Measurements from ENCODE around the gene NPAS4.
A peak's percentile ranks its signal among the peaks of the same experiment; 100 is the strongest.
"Not testable (repeated sequence)": the region's sequence is repeated elsewhere in the genome, so short reads cannot be mapped to it uniquely, and the experiment has no call there.

Gene NPAS4

GRCh38 chr11:66457826-66458225 lies 37.0 kb downstream of the NPAS4 start:
- DNase-seq, result no peak

- DNase-seq, result no peak
These were observed 38.4 kb downstream of the NPAS4 start for GRCh38 chr11:66459138-66459778.

- no peak for DNase-seq
These were observed 41.2 kb downstream of the NPAS4 start for GRCh38 chr11:66462010-66462409.

GRCh38 chr11:66462911-66463310 lies 42.1 kb downstream of the NPAS4 start:
- DNase-seq, result no peak

GRCh38 chr11:66464116-66464515 lies 43.3 kb downstream of the NPAS4 start:
- DNase-seq, result not testable (repeated sequence)

DNA sequence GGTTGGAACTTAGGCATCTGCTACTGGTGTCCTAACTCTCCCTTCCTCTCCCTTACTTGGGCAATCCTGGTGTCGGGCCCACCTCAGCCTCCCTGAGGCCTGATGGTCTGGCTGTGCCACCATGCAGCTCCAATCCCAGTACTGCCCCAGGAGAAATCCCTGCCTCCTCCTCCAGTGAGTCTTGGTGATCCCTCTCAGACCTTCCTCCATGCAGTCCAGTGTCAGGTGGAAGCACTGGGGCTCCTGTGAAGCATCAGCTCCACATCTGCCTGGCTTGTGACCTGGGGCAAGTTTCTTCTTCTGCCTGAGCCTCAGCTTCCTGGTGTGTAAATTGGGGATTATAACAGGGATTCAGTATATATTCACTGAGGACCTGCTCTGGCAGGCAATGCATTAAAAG lies 44.1 kb downstream of the NPAS4 start:
- no peak for DNase-seq

GRCh38 chr11:66465373-66466224 lies 44.8 kb downstream of the NPAS4 start:
- DNase-seq, result no peak

DNA sequence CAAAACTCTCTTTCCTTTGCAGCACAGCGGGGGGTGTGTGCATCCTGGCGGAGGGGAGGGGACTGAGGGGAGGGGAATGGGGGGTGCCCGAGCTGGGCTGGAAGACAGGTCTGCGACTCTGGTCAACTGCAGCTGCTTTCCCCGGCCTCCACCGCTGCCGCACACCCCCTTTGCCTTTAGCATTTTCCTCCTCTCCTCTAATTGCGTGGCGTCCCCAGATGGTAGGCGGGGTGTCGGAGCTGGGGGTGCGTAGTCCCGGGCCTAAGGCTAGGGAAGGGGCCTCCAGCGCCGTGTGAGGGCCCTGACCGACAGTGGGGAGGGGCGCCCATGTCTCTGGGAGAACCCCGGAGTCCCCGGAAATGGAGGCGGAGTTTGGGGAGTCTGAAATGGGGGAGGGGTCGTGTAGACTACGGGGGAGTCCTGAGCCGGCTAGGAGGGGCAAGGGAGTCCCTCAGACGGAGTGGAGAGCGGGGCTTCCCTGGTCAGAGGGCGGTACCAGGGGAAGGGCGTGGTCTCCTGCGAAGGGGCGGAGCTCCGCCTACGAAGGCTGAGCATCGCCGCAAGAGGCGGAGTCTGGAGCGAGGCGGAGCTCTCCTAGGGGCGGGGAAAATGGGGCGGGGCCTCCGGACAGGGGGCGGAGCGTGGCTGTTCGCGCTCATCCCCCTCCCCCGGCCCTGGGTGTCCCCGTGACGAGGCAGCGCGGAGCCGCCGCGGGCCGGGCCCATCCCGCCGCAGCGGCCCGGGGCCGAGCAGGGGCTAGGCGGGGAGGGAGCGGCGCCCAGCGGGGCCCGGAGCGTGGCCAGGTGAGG lies 45.6 kb downstream of the NPAS4 start, which contains the start of gene PELI3:
TSS of gene PELI3 (plus strand) at position 681 of the 809 bp plus-strand sequence. CDS start 1,224 bp downstream, outside the sequence.
- peak; percentile 96 for DNase-seq

DNA sequence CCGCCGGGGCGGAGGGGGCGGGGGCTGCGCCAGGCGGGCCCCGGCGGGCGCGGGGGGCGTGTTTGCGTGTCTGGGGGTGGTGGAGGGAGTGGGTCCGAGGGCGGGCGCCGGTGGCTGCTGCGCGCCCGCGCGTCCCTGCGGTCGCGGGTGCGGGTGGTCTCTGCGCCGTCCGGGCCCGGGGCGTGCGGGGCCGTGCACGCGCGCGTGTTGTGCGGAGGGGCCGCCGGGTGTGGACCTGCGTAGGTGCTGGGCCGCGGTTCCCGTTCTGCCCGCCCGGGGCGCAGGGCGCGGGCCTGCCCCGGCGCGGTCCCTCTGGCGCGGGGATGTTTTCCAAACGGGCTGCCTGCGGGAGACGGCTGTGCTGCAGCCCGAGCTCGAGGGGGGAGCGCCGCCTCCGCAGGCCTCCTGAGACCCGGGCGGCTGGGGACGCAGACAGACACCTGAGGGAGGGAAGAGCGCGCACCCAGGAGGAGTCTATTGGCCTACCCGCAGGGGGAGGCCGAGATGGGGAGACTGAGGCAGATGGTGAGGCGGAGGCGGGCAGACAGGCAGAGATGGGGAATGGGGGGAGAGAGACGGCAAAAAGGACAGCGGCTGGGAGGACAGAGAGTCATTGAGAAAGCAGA lies 46.3 kb downstream of the NPAS4 start:
- no peak for DNase-seq

DNA sequence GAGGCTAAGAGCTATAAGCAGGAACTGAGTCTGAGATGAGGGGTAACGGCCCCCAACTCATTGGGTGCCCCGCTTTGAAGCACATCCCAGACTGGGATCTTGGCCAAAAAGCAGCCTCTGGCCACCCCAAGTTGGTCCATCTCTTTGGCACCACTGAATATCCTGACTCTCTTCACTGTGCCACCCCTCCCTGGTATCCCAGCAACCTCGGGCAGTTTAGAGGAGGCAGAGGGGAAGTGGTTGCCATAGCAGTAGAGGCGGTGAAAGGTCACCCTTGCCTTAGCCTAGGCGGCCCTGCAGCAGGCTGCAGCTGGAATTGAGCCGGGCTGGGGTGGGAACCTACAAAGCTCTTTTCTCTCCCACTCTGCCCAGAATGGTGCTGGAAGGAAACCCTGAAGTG lies 46.9 kb downstream of the NPAS4 start:
- DNase-seq, result peak; percentile 33

GRCh38 chr11:66468691-66469090 lies 47.9 kb downstream of the NPAS4 start:
- DNase-seq, result no peak

- DNase-seq, result no peak
These were observed 48.6 kb downstream of the NPAS4 start for GRCh38 chr11:66469441-66469840.

GRCh38 chr11:66470015-66470414 lies 49.2 kb downstream of the NPAS4 start:
- DNase-seq, result no peak

GRCh38 chr11:66471142-66471541 lies 50.3 kb downstream of the NPAS4 start:
- DNase-seq, result no peak

GRCh38 chr11:66472054-66472453 lies 51.2 kb downstream of the NPAS4 start:
- DNase-seq, result no peak

- no peak for DNase-seq
These were observed 52.3 kb downstream of the NPAS4 start for GRCh38 chr11:66473167-66473566.

DNA sequence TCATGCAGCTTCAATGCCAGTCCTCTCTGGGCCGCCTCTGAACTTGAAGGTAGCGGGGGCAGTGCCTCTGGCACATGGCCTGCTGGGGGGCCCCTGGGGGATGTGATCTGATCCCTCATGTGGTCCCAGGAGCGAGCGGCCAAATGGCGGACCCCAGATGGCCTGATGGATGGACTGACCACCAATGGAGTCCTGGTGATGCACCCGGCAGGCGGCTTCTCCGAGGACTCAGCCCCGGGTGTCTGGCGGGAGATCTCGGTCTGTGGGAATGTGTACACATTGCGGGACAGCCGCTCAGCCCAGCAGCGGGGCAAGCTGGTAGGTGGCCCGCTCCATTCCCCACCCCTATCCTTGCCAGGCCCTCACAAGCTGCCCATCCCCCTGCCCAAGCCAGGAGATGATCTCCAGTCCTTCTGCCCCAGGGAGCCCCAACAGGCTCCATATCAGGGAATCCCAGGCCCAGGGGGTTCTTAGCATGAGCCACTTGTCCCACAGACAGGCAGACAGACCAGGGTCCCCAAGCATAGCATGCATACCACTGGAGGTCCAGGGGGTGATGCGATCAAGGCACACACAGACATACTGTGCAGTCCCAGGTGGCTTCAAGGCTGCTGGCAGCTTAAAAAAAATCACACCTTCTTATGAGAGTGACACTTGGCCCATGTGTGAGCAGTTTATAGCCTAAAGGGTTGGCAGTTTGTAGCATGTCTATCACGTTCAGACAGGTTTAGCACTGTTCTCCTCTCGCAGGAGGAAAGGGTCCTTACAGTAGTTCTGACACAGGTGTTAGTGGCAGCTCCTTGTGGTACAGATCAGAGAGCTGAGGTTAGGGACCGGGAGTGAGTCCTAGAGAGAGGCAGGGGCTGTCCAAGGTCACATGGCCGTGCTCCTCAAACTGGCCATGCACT lies 53.0 kb downstream of the NPAS4 start:
- DNase-seq, result no peak

DNA sequence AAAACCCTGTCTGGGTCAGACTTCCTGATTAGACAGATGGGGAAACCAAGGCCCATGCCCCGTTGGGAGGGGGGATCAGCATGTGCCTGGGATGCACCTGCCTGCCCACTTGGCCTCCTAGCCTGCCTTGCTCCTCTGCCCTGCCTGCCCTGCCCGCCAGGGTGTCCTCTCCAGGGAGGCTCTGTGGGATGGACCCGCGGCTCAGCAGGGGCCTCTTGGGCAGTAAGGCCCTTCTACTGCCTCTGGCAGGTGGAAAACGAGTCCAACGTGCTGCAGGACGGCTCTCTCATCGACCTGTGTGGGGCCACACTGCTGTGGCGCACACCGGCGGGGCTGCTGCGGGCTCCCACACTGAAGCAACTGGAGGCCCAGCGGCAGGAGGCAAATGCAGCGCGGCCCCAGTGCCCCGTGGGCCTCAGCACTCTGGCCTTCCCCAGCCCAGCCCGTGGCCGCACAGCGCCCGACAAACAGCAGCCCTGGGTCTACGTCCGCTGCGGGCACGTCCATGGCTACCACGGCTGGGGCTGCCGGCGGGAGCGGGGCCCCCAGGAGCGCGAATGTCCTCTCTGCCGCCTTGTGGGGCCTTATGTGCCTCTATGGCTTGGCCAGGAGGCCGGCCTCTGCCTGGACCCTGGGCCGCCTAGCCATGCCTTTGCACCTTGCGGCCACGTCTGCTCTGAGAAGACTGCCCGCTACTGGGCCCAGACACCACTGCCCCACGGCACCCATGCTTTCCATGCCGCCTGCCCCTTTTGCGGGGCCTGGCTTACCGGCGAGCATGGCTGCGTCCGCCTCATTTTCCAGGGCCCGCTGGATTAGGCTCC lies 54.7 kb downstream of the NPAS4 start:
- DNase-seq, result no peak

Data from CD4-positive, alpha-beta T cell treated with Interleukin-21 for 1 hour (primary cell).